Esophagus squamous epithelium (tissue), 5 donors: ENCODE results near the gene ZFP69B. TPM values are rescaled to one million over a fixed set of nuclear protein-coding genes. Genes with fewer than 3 reads are reported as not detected.

ENCODE experiments used
- DNase-seq: peaks from one replicate; lab custom pipeline; 2025; lab: John Stamatoyannopoulos, UW
- H3K27ac ChIP-seq, 4 donors: fragments of 200-600 bp; sonication (generic); one replicate each; pipeline ENCODE4 v1.5.1; 2016 to 2019; ENCODE audit warnings: mild to moderate bottlenecking in 1 of 4
- H3K27me3 ChIP-seq, 4 donors: fragments of 200-600 bp; sonication (generic); 1 replicate in 3 of 4; 2 replicates in 1 of 4; pipeline versions ENCODE4 v1.5.1 to v1.6.0; 2017 to 2021; ENCODE audit warnings: antibody characterized with exemption in 1 of 4
- H3K36me3 ChIP-seq, 3 donors: fragments of 200-600 bp; sonication (generic); one replicate each; pipeline ENCODE4 v1.5.1; 2016 to 2019
- H3K4me1 ChIP-seq, 3 donors: fragments of 200-600 bp; sonication (generic); one replicate each; pipeline ENCODE4 v1.5.1; 2017 to 2019
- H3K4me3 ChIP-seq, 4 donors: fragments of 200-600 bp; sonication (generic); 1 replicate in 3 of 4; 2 replicates in 1 of 4; pipeline ENCODE4 v1.5.1; 2016 to 2019; ENCODE audit warnings: mild to moderate bottlenecking in 2 of 4, moderate library complexity in 1 of 4
- H3K9me3 ChIP-seq, 3 donors: fragments of 200-600 bp; sonication (generic); one replicate each; pipeline ENCODE4 v1.5.1; 2016 to 2019
- CTCF ChIP-seq, 6 experiments: fragments of 450-650 bp in 4 of 6; fragments of 200-600 bp in 2 of 6; sonication (generic) in 2 of 6; IDR thresholded peaks; one replicate each; pipeline ENCODE4 v1.5.1; 2016 to 2019; ENCODE audit warnings: antibody characterized with exemption in 6 of 6, mild to moderate bottlenecking in 4 of 6, moderate library complexity in 4 of 6
- POLR2A ChIP-seq, 4 donors: fragments of 450-650 bp; IDR thresholded peaks; one replicate each; pipeline ENCODE4 v1.6.1; 2017; ENCODE audit warnings: antibody characterized with exemption in 4 of 4, mild to moderate bottlenecking in 4 of 4, moderate library complexity in 3 of 4
- WGBS, 2 donors: methylation state at CpG; one replicate each; pipeline ENCODE4 v1.1.5; 2018; 5-methylcytosine and 5-hydroxymethylcytosine counted together
- intact Hi-C: fragments of 100-400 bp; cut with DNase I; formaldehyde crosslinking; loops from one replicate; pipeline ENCODE4 v1.15.0; 2022
- total RNA-seq, 4 donors: library from RNA; depleted of rRNA; stranded (reverse); fragments of >200 nt; gene quantifications; one replicate each; pipeline ENCODE4 v1.1.0, GENCODE V29; 2016
- donor health status: DM: yes; HTN: yes; CAD: no.

The ZFP69B gene
- total RNA-seq, 4 donors from 2014 or later = 0.57 to 1.6 (median 0.70) TPM

GRCh38 chr1:40435471-40435870, 14.8 kb upstream of the ZFP69B start:
- intact Hi-C loops = no loop called here
- TF ChIP-seq CTCF (IDR thresholded peaks at IDR 0.05) (no peak), POLR2A (IDR thresholded peaks at IDR 0.05) (no peak)
- Histone ChIP-seq H3K27ac (no peak overlapping the region), H3K36me3 (no peaks in the 10 kb centered on the region), H3K4me1 (no peaks in the 10 kb centered on the region), H3K4me3 (no peak overlapping the region), H3K27me3 (no peaks in the 10 kb centered on the region), H3K9me3 (no peaks in the 10 kb centered on the region)
- WGBS, 2 donors = 61 to 85% methylated on average over 2 to 4 of the region's 5 CpGs
- no peak for DNase-seq

GRCh38 chr1:40435876-40436275, 14.4 kb upstream of the ZFP69B start:
- 73 to 85% methylated on average over 4 of the region's 4 CpGs for WGBS, 2 donors
- H3K27ac ChIP-seq = no peak overlapping the region
- H3K4me3 ChIP-seq = no peak overlapping the region
- no peaks in the 10 kb centered on the region for H3K4me1 ChIP-seq
- H3K9me3 ChIP-seq = no peaks in the 10 kb centered on the region
- no peaks in the 10 kb centered on the region for H3K27me3 ChIP-seq
- no peak for TF ChIP-seq POLR2A (IDR thresholded peaks at IDR 0.05)
- H3K36me3 ChIP-seq = no peaks in the 10 kb centered on the region
- intact Hi-C loops = no loop called here
- DNase-seq = no peak

- no peaks in the 10 kb centered on the region for H3K36me3 ChIP-seq
- H3K4me3 ChIP-seq = no peak overlapping the region
- no peak overlapping the region for H3K27ac ChIP-seq
- intact Hi-C loops = no loop called here
- H3K9me3 ChIP-seq = no peaks in the 10 kb centered on the region
- H3K4me1 ChIP-seq = no peaks in the 10 kb centered on the region
- no peaks in the 10 kb centered on the region for H3K27me3 ChIP-seq
- TF ChIP-seq POLR2A (IDR thresholded peaks at IDR 0.05) (no peak), CTCF (IDR thresholded peaks at IDR 0.05) (peak in 5 of 6 experiments; percentile 35 to 62 (median 41))
- DNase-seq = no peak
- 61 to 71% methylated on average over 3 of the region's 3 CpGs for WGBS, 2 donors
Measured at GRCh38 chr1:40438391-40439015, 11.8 kb upstream of the ZFP69B start.

- no peak for DNase-seq
- TF ChIP-seq POLR2A (IDR thresholded peaks at IDR 0.05) = no peak
- no peak for TF ChIP-seq CTCF (IDR thresholded peaks at IDR 0.05)
- WGBS, 2 donors = 79 to 83% methylated on average over 5 of the region's 5 CpGs
- Histone ChIP-seq H3K9me3 (no peaks in the 10 kb centered on the region), H3K27me3 (no peaks in the 10 kb centered on the region), H3K4me3 (no peak overlapping the region), H3K27ac (no peak overlapping the region), H3K4me1 (no peaks in the 10 kb centered on the region), H3K36me3 (no peaks in the 10 kb centered on the region)
- intact Hi-C loops = no loop called here
Measured at GRCh38 chr1:40439247-40439646, 11.0 kb upstream of the ZFP69B start.

- WGBS, 2 donors = 11 to 18% methylated on average over 10 to 12 of the region's 22 CpGs
- TF ChIP-seq CTCF (IDR thresholded peaks at IDR 0.05) = no peak
- no peak for TF ChIP-seq POLR2A (IDR thresholded peaks at IDR 0.05)
- Histone ChIP-seq H3K27ac (peak overlapping the region; percentile 68 to 85 (median 72)), H3K36me3 (peaks cover 0 to 19% (median 0%) of the 10 kb centered on the region in 3 donors), H3K9me3 (peaks cover 0 to 23% (median 9%) of the 10 kb centered on the region in 3 donors), H3K4me3 (peak overlapping the region; percentile 59 to 94 (median 63)), H3K4me1 (peaks cover 3 to 19% (median 10%) of the 10 kb centered on the region in 3 donors), H3K27me3 (no peaks in the 10 kb centered on the region)
- no peak for DNase-seq
- intact Hi-C loops = no loop called here
Measured at GRCh38 chr1:40450495-40451237, 390 bp downstream of the ZFP69B start.
